Suppressor macrophage treated with lipopolysaccharide for 4 hours (primary cell): ENCODE data around the gene HJURP.

Source experiments
- DNase-seq: peaks from one replicate; pipeline ENCODE4 v3.0.0-alpha.2; 2020

HJURP gene

GRCh38 chr2:233811732-233812131 is 42.6 kb downstream of the HJURP start:
- no peak for DNase-seq

- no peak for DNase-seq
Observed at GRCh38 chr2:233811087-233811486, 43.2 kb downstream of the HJURP start.

- no peak for DNase-seq
Observed at GRCh38 chr2:233810385-233810784, 44.0 kb downstream of the HJURP start.

GRCh38 chr2:233807966-233808935 is 46.1 kb downstream of the HJURP start:
- no peak for DNase-seq

- DNase-seq, result no peak
Observed at GRCh38 chr2:233807215-233807865, 47.0 kb downstream of the HJURP start.

- no peak for DNase-seq
Observed at GRCh38 chr2:233803994-233804393, 50.3 kb downstream of the HJURP start.

- DNase-seq, result no peak
Observed at GRCh38 chr2:233803292-233803911, 50.9 kb downstream of the HJURP start.

GRCh38 chr2:233802132-233802815 is 52.1 kb downstream of the HJURP start:
- no peak for DNase-seq

- DNase-seq, result no peak
Observed at GRCh38 chr2:233801357-233802131, 52.8 kb downstream of the HJURP start.

- DNase-seq, result no peak
Observed at GRCh38 chr2:233800208-233800607, 54.1 kb downstream of the HJURP start.

GRCh38 chr2:233799716-233800115 is 54.6 kb downstream of the HJURP start:
- no peak for DNase-seq

- DNase-seq, result no peak
Observed at GRCh38 chr2:233799087-233799665, 55.2 kb downstream of the HJURP start.

- DNase-seq, result no peak
Observed at GRCh38 chr2:233798335-233799086, 55.8 kb downstream of the HJURP start.

GRCh38 chr2:233796254-233796653 is 58.1 kb downstream of the HJURP start:
- DNase-seq, result no peak

GRCh38 chr2:233795735-233796171 is 58.6 kb downstream of the HJURP start:
- no peak for DNase-seq

GRCh38 chr2:233794128-233794658 is 60.1 kb downstream of the HJURP start:
- no peak for DNase-seq

- no peak for DNase-seq
Observed at GRCh38 chr2:233793465-233794127, 60.7 kb downstream of the HJURP start.

- no peak for DNase-seq
Observed at GRCh38 chr2:233792720-233793119, 61.6 kb downstream of the HJURP start.

- DNase-seq, result no peak
Observed at GRCh38 chr2:233791883-233792329, 62.4 kb downstream of the HJURP start.
